Astrocyte (in vitro differentiated cells and primary cell): Measurements from ENCODE around the gene CSNK1E. TPM values are rescaled to one million over a fixed set of nuclear protein-coding genes. Genes with fewer than 3 reads are reported as not detected.

Experiments
- DNase-seq: peaks from one replicate; pipeline ENCODE4 v3.0.0-alpha.2; 2010; ENCODE audit warnings: low read depth
- FAIRE-seq: peaks from 2 replicates; lab custom pipeline; 2011; peaks lifted over from hg19 to GRCh38; lab: Jason Lieb, UNC
- H2AFZ ChIP-seq: 2 replicates; pipeline ENCODE4 v1.6.0; 2012; ENCODE audit warnings: low read depth, low read length, inconsistent platforms
- H3K27ac ChIP-seq: 2 replicates; pipeline ENCODE4 v1.5.1; 2011; ENCODE audit warnings: low read depth, low read length, inconsistent platforms
- H3K27me3 ChIP-seq: 2 replicates; pipeline ENCODE4 v1.6.0; 2011; ENCODE audit warnings: low read length, inconsistent platforms; ENCODE audit not compliant: insufficient read depth
- H3K36me3 ChIP-seq: 2 replicates; pipeline ENCODE4 v1.5.1; 2011; ENCODE audit warnings: low read length, inconsistent platforms; ENCODE audit not compliant: insufficient read depth
- H3K4me1 ChIP-seq: 2 replicates; pipeline ENCODE4 v1.5.1; 2011; ENCODE audit warnings: low read length, inconsistent platforms; ENCODE audit not compliant: insufficient read depth
- H3K4me2 ChIP-seq: 2 replicates; pipeline ENCODE4 v1.6.0; 2012; ENCODE audit warnings: low read length, inconsistent platforms
- H3K4me3 ChIP-seq: 2 replicates; pipeline ENCODE4 v1.5.1; 2011; ENCODE audit warnings: low read depth, mild to moderate bottlenecking, low read length, inconsistent platforms; ENCODE audit not compliant: insufficient read depth
- H3K79me2 ChIP-seq: 2 replicates; pipeline ENCODE4 v1.6.0; 2012; ENCODE audit warnings: mild to moderate bottlenecking, low read length, inconsistent platforms; ENCODE audit not compliant: insufficient read depth
- H3K9ac ChIP-seq: 2 replicates; pipeline ENCODE4 v1.6.0; 2012; ENCODE audit warnings: mild to moderate bottlenecking, low read length, inconsistent platforms
- H3K9me3 ChIP-seq: 2 replicates; pipeline ENCODE4 v1.5.1; 2012; ENCODE audit warnings: low read depth, mild to moderate bottlenecking, low read length, inconsistent platforms; ENCODE audit not compliant: insufficient read depth
- H4K20me1 ChIP-seq: 2 replicates; pipeline ENCODE4 v1.6.0; 2012; ENCODE audit warnings: low read length, inconsistent platforms; ENCODE audit not compliant: insufficient read depth
- H3K27ac Mint-ChIP-seq: one replicate; pipeline ENCODE4 v1.8.0; 2021; ENCODE audit warnings: mild to moderate bottlenecking, mixed read lengths; ENCODE audit not compliant: unreplicated experiment
- H3K27me3 Mint-ChIP-seq: one replicate; pipeline ENCODE4 v1.8.0; 2021; ENCODE audit warnings: low read depth, mixed read lengths; ENCODE audit not compliant: unreplicated experiment
- H3K36me3 Mint-ChIP-seq: one replicate; pipeline ENCODE4 v1.8.0; 2021; ENCODE audit warnings: low read depth, mixed read lengths; ENCODE audit not compliant: unreplicated experiment
- H3K4me1 Mint-ChIP-seq: one replicate; pipeline ENCODE4 v1.8.0; 2021; ENCODE audit warnings: low read depth, mixed read lengths; ENCODE audit not compliant: unreplicated experiment
- H3K4me3 Mint-ChIP-seq: one replicate; pipeline ENCODE4 v1.8.0; 2021; ENCODE audit warnings: mild to moderate bottlenecking, moderate library complexity, mixed read lengths; ENCODE audit not compliant: unreplicated experiment
- H3K9me3 Mint-ChIP-seq: one replicate; pipeline ENCODE4 v1.8.0; 2021; ENCODE audit warnings: mild to moderate bottlenecking, mixed read lengths; ENCODE audit not compliant: unreplicated experiment
- CTCF ChIP-seq: IDR thresholded peaks from 2 replicates; pipeline ENCODE4 v1.5.1; 2011; ENCODE audit warnings: low read depth, mild to moderate bottlenecking, inconsistent platforms, low read length, moderate library complexity; ENCODE audit not compliant: insufficient read depth
- EZH2 ChIP-seq: IDR thresholded peaks from 2 replicates; pipeline ENCODE4 v1.6.1; 2012; ENCODE audit warnings: mild to moderate bottlenecking, low read length, inconsistent platforms; ENCODE audit not compliant: insufficient read depth
- total RNA-seq: library from RNA; stranded (reverse); gene quantifications from 2 replicates; pipeline ENCODE4 v1.2.1, GENCODE V29; 2021

CSNK1E gene
- total RNA-seq, 1 donor from 2014 or later: 171 TPM

- TF ChIP-seq EZH2 (no peak), CTCF (no peak)
- H3K4me1 Mint-ChIP-seq: peaks cover 57% of the 10 kb centered on the region
- Histone ChIP-seq H4K20me1 (peaks cover 100% of the 10 kb centered on the region), H3K4me1 (peaks cover 64% of the 10 kb centered on the region), H2AFZ (no peak overlapping the region), H3K36me3 (peaks cover 19% of the 10 kb centered on the region), H3K9me3 (no peaks in the 10 kb centered on the region), H3K79me2 (peaks cover 99% of the 10 kb centered on the region), H3K4me3 (peak overlapping the region; percentile 0), H3K27me3 (no peaks in the 10 kb centered on the region), H3K27ac (peak overlapping the region; percentile 39), H3K9ac (peak overlapping the region; percentile 53), H3K4me2 (peak overlapping the region; percentile 57)
- DNase-seq: no peak
- no peak for FAIRE-seq
- H3K36me3 Mint-ChIP-seq: peaks cover 11% of the 10 kb centered on the region
- H3K27ac Mint-ChIP-seq: no peak overlapping the region
- H3K4me3 Mint-ChIP-seq: peak overlapping the region; percentile 34
- no peaks in the 10 kb centered on the region for H3K9me3 Mint-ChIP-seq
- no peaks in the 10 kb centered on the region for H3K27me3 Mint-ChIP-seq
Observed at GRCh38 chr22:38310518-38311322, 6.5 kb downstream of the CSNK1E start.

GRCh38 chr22:38309614-38310517, 7.4 kb downstream of the CSNK1E start:
- peaks cover 100% of the 10 kb centered on the region for H4K20me1 ChIP-seq
- H3K36me3 ChIP-seq: peaks cover 19% of the 10 kb centered on the region
- Mint-ChIP-seq H3K27ac (no peak overlapping the region), H3K9me3 (no peaks in the 10 kb centered on the region), H3K4me3 (peak overlapping the region; percentile 8), H3K4me1 (peaks cover 56% of the 10 kb centered on the region), H3K27me3 (no peaks in the 10 kb centered on the region), H3K36me3 (peaks cover 15% of the 10 kb centered on the region)
- peaks cover 62% of the 10 kb centered on the region for H3K4me1 ChIP-seq
- DNase-seq (no peak), FAIRE-seq (no peak)
- H3K79me2 ChIP-seq: peaks cover 99% of the 10 kb centered on the region
- no peak overlapping the region for H3K4me3 ChIP-seq
- no peak overlapping the region for H2AFZ ChIP-seq
- TF ChIP-seq EZH2: no peak
- no peak for TF ChIP-seq CTCF
- no peaks in the 10 kb centered on the region for H3K27me3 ChIP-seq
- H3K9ac ChIP-seq: peak overlapping the region; percentile 53
- H3K9me3 ChIP-seq: no peaks in the 10 kb centered on the region
- H3K27ac ChIP-seq: peak overlapping the region; percentile 39
- peak overlapping the region; percentile 57 for H3K4me2 ChIP-seq
